IMR-90 (cell line): ENCODE measurements around the gene TGFA.

Experiments
- CTCF ChIP-seq: conservative IDR thresholded peaks from 2 replicates; pipeline ENCODE4 v1.5.1; 2012; ENCODE audit warnings: mild to moderate bottlenecking, low read depth, low read length, improper control_type of control experiment
- ELK1 ChIP-seq: fragments of 150-350 bp; IDR thresholded peaks from 2 replicates; pipeline ENCODE4 v1.6.1; 2016; ENCODE audit warnings: low read depth, mild to moderate bottlenecking, low read length, moderate library complexity, borderline replicate concordance
- MAFK ChIP-seq: IDR thresholded peaks from 2 replicates; pipeline ENCODE4 v1.6.1; 2012; ENCODE audit warnings: low read depth, low read length, improper control_type of control experiment
- MAZ ChIP-seq: IDR thresholded peaks from 2 replicates; pipeline ENCODE4 v1.6.1; 2012; ENCODE audit warnings: low read depth, mild to moderate bottlenecking, low read length, improper control_type of control experiment, moderate library complexity, borderline replicate concordance
- MXI1 ChIP-seq: IDR thresholded peaks from 2 replicates; pipeline ENCODE4 v1.6.1; 2012; ENCODE audit warnings: low read depth, mild to moderate bottlenecking, low read length, moderate library complexity, borderline replicate concordance
- POLR2A ChIP-seq: IDR thresholded peaks from 2 replicates; pipeline ENCODE4 v1.6.1; 2012; ENCODE audit warnings: mild to moderate bottlenecking, low read depth, low read length
- RAD21 ChIP-seq: IDR thresholded peaks from 2 replicates; pipeline ENCODE4 v1.6.1; 2012; ENCODE audit warnings: low read length, improper control_type of control experiment
- RCOR1 ChIP-seq: IDR thresholded peaks from 2 replicates; pipeline ENCODE4 v1.6.1; 2012; ENCODE audit warnings: mild to moderate bottlenecking, low read length, improper control_type of control experiment; ENCODE audit not compliant: insufficient replicate concordance
- SMC3 ChIP-seq: fragments of 150-350 bp; IDR thresholded peaks from 2 replicates; pipeline ENCODE4 v1.6.1; 2016; ENCODE audit warnings: low read depth, mild to moderate bottlenecking, antibody characterized with exemption, low read length, moderate library complexity
- USF2 ChIP-seq: fragments of 150-350 bp; IDR thresholded peaks from 2 replicates; pipeline ENCODE4 v1.6.1; 2017; ENCODE audit warnings: mild to moderate bottlenecking, antibody characterized with exemption, low read length, low read depth

- TF ChIP-seq CTCF (no peak), POLR2A (no peak), MAFK (no peak), MAZ (no peak), RCOR1 (no peak), RAD21 (no peak), USF2 (no peak), ELK1 (no peak), MXI1 (no peak), SMC3 (no peak)
These were observed 21.0 kb upstream of the TGFA start for GRCh38 chr2:70574618-70575017.
